NCI-H2029 treated with DMSO at 0.1 percent for 48 hours (cell line): ENCODE results near the gene PLEKHA7.

Experiments
- DNase-seq: peaks from one replicate; lab custom pipeline; 2025; lab: John Stamatoyannopoulos, UW

Gene PLEKHA7

GRCh38 chr11:16942911-16943310 is 71.3 kb downstream of the PLEKHA7 start:
- DNase-seq = no peak

DNA sequence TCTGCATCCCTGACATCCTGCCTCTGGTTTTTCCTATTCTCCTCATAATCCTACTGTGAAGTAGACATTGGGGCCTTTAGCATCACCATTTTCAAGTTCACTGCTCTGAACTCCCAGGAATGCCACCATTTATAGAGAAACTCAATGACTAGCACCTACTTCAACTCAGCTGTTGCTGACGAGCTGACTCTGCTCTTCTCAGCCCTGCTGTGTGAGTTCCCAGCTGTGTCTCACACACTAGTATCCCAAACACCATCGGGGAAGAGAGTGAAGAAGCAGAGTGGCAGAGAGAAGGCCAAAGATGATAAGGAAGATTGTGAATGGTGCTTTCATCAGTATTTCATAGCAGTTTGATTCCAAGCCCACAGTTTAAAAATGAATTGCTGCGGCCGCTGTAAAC is 71.9 kb downstream of the PLEKHA7 start:
- DNase-seq = no peak

GRCh38 chr11:16941935-16942334 is 72.3 kb downstream of the PLEKHA7 start:
- no peak for DNase-seq

DNA sequence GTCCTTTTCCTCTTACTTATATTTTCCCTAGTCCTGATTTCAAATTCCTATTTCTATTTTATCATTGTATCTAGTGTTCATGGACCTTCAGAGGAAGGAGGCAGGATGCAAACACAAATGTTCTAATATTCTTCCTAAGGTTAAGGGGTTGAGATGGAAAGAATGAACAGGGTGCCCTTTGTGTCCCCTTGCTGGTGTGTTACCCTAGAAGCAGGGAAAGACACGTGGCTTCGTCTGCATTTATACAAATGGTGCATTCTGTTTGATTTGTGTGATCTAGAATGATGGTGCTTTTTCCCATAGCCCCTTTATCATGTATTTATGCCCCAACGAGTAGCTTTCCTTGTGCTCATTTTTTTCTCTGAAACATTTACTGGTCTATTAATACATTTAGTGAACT is 76.2 kb downstream of the PLEKHA7 start:
- DNase-seq = no peak

- DNase-seq = peak; percentile 18
These were observed 77.6 kb downstream of the PLEKHA7 start for GRCh38 chr11:16936643-16937042.

- DNase-seq = no peak
These were observed 78.5 kb downstream of the PLEKHA7 start for GRCh38 chr11:16935518-16936302.

DNA sequence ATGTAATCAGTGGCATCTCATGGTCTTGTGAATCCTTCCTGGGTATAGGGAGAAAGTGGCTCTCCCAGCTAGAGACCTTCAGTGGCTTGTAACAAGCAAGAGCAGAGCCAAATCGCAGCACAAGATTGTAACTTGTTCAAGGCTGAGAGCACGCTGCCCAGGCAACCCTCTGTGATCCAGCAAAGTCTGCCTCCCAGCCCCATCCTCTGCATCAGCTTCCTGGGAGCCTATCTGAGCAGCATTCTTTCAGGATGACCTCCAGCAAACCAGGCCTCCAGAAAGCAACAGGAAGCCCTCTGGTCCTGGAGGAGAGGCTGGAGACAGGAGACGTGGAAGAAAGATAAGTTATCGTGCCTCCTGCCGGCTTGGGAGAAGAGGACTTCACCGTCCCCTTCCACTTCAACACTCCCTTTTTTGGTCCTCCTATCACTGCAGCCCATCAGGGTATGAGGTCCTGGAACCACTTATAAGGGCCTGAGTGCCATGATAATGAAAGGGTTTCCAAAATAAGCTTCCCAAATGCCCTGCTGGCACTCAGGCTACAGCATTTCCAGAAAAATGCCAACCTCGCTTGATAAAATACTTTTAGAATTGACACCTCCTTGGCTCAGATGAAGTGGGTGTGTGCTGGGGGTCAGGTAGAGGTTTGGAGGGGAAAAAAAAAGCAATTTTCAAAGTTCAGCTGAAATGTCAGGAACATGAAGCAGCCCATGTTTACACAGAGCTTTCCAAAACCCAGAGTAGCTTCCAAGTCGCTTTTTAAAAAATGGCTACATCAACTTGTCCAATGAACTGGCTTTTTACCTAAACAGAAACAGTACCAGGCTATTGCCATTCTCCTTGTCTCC is 80.2 kb downstream of the PLEKHA7 start:
- DNase-seq = no peak

DNA sequence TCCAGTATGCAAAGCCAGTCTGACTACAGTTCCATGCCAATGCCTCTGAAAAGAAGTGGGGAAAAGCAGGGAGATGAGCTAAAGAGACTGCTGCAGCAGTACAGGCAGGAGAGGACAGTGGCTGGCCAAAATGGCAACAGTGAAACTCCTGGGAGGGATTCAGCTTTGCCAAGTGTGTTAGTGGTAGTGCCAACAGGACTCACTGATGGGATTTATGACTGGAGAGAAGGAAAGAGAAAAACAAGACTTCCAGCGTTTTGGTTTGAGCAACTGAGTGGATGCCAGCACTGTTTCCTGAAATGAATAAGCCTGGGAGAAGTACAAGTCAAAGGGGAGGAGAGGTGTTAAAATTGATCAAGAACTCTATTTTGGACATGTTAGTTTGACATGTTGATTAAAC is 80.9 kb downstream of the PLEKHA7 start:
- no peak for DNase-seq

DNA sequence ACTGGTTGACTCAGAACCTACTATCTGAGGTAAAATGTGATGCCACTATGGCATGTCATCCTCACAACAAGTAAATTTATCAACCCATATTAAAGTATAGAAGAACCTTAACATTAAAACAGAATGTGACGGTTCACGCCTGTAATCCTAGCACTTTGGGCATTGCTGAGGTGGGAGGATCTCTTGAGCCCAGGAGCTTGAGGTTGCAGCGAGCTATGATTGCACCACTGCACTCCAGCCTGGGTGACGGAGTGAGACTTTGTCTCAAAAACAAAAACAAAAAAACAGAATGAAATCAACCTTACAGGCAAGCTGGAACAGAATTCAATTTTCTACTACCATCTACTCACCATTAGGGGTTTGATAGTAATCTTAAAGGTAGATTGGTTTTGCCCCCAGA is 86.2 kb downstream of the PLEKHA7 start:
- DNase-seq = no peak

- DNase-seq = no peak
These were observed 87.2 kb downstream of the PLEKHA7 start for GRCh38 chr11:16926883-16927626.

GRCh38 chr11:16925561-16926065 is 88.6 kb downstream of the PLEKHA7 start:
- DNase-seq = peak; percentile 15

DNA sequence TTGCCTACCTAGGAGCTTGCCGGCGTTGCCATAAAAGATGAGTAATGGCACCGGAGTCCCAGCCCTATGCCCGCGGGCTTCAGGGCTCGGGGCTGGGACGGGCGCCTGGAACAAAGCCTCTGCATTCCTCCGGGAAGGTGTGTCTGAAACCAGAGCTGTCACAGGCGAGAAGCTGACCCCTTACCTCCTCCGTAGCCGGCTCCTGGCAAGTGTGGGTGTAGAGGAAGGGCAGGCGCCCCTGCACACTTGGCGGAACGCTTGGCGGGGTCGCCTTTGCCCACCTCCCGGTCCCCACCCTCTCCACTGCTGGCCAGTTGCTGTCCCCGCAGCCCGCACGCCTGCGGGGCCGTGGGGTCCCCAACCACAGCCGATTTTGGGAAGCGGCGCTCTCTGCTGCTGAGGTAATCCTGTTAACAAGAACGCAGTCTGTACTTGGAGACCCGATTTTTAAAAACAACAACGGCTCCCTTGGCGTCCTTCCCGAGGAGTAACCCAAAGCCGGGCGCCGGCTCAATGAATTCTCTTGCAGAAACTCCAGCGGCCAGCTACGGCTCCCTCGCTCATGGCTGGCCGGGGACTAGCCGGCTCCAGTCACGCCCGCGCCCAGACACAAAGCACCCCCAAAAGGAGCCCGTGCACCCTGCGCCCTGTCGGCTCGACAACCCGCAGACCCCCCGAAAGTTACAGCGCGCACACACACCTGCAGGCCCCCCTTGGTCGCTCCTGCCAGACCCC is 89.2 kb downstream of the PLEKHA7 start:
- DNase-seq = no peak

DNA sequence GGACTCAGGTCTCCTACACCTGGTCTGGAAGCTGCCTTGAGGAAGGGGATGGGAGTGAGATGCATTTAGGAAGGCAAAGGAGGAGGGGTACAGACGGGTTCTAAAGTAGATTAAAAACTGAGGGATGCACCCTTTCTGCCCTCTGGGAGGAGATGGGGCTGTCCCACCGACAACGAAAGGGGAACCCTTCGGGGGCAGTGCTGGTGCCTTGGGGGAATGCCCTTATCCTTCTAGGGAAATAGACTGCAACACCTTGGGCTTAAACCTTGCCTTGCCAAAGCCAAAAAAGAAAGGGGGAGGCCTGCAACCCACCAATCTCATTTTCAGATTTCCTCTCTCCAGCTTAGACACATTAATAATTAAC is 89.8 kb downstream of the PLEKHA7 start:
- DNase-seq = no peak

GRCh38 chr11:16923987-16924386 is 90.2 kb downstream of the PLEKHA7 start:
- DNase-seq = no peak

GRCh38 chr11:16921668-16922067 is 92.5 kb downstream of the PLEKHA7 start:
- no peak for DNase-seq

- no peak for DNase-seq
These were observed 93.2 kb downstream of the PLEKHA7 start for GRCh38 chr11:16921019-16921418.

GRCh38 chr11:16920559-16920958 is 93.7 kb downstream of the PLEKHA7 start:
- DNase-seq = no peak

DNA sequence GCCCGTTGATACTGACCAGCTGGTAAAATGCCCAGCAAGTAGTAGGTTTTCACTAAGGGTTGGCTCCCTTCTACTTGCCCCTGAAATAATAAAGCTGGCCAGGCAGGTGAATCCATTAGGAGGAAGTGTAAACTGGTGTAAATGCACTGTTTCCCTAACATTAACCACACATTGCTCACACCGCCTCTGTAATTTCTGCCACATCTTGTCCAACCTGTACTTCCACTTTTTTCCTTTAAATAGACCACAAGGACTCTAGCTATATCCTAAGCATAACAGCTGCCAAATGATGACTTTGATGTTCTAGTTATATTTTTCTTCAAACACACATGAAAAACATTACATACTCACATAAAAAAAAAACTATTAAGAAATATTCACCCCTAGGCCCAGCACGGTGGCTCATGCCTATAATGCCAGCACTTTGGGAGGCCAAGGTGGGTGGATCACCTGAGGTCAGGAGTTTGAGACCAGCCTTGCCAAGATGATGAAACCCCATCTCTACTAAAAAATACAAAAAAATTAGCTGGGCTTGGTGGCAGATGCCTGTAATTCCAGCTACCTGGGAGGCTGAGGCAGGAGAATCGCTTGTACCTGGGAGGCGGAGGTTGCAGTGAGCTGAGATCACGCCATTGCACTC is 95.6 kb downstream of the PLEKHA7 start:
- peak; percentile 74 for DNase-seq

DNA sequence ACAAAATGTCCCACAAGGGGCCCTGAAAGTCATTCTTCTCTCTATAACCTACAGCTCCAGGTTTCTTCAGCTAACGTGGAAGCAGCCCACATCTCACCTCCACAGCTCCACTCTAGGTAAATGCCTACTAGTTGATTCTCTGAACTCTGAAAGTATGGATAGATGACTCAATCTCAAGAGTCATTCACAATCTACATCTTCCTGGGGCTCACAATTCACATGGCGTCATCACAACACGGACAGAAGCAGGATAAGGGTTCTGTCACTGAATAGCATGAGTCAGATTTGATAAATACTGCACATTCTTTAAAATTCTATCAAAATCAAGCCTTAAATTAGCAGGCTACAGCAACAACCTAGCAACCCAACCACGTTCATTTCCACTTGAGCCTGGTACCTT is 96.3 kb downstream of the PLEKHA7 start:
- DNase-seq = no peak

- DNase-seq = no peak
These were observed 101.5 kb downstream of the PLEKHA7 start for GRCh38 chr11:16912692-16913111.

DNA sequence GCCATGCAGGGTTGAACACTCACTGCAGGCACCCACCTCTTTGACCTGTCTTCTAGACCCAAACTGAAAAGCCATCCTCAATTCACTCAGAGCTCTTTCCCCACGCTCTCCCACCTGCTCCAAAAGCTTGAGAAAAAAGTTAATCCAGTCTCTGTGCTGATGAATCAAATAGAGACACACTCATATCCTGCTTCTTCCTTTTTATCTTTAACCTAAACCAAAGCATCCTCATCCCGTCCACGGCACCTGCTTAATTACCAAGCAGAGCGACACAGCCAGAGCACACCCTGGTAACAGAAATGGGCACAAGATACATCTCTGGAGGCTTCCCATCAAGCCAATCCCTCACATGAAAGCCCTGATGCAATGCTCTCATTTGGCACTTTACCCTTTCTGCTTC is 102.6 kb downstream of the PLEKHA7 start:
- no peak for DNase-seq
